Activated CD8-positive, alpha-beta memory T cell treated with anti-CD3 and anti-CD28 coated beads for 48 hours (primary cell): ENCODE results near the gene IRAK3.
"Not testable (repeated sequence)": the region's sequence is repeated elsewhere in the genome, so short reads cannot be mapped to it uniquely, and the experiment has no call there.

Experiments used
- DNase-seq, 3 experiments: peaks; one replicate each; pipeline ENCODE4 v3.0.0-alpha.2; 2020; ENCODE audit warnings: low read depth in 2 of 3, low spot score in 2 of 3

The IRAK3 gene

GRCh38 chr12:66211573-66211972, 22.6 kb downstream of the IRAK3 start:
- not testable (repeated sequence) for DNase-seq

- not testable (repeated sequence) for DNase-seq
These were observed 24.0 kb downstream of the IRAK3 start for GRCh38 chr12:66213011-66213410.

- no peak for DNase-seq
These were observed 28.4 kb downstream of the IRAK3 start for GRCh38 chr12:66217342-66217917.

- DNase-seq: no peak
These were observed 39.4 kb downstream of the IRAK3 start for GRCh38 chr12:66228462-66228861.

GRCh38 chr12:66232263-66232662, 43.2 kb downstream of the IRAK3 start:
- DNase-seq: no peak

GRCh38 chr12:66234037-66234693, 45.2 kb downstream of the IRAK3 start:
- DNase-seq: not testable (repeated sequence)

- peak in 2 of 3 experiments; percentile 7 to 10 for DNase-seq
These were observed 46.0 kb downstream of the IRAK3 start for GRCh38 chr12:66234773-66235625.

- DNase-seq: no peak
These were observed 46.7 kb downstream of the IRAK3 start for GRCh38 chr12:66235626-66236281.

- DNase-seq: not testable (repeated sequence)
These were observed 47.3 kb downstream of the IRAK3 start for GRCh38 chr12:66236282-66236675.

- DNase-seq: no peak
These were observed 48.0 kb downstream of the IRAK3 start for GRCh38 chr12:66236969-66237368.

- DNase-seq: no peak
These were observed 48.6 kb downstream of the IRAK3 start for GRCh38 chr12:66237505-66238175.

- no peak for DNase-seq
These were observed 50.3 kb downstream of the IRAK3 start for GRCh38 chr12:66239295-66239694.

GRCh38 chr12:66240096-66240820, 51.2 kb downstream of the IRAK3 start:
- DNase-seq: no peak

GRCh38 chr12:66241061-66242043, 52.3 kb downstream of the IRAK3 start:
- DNase-seq: no peak

- DNase-seq: no peak
These were observed 53.3 kb downstream of the IRAK3 start for GRCh38 chr12:66242311-66242710.

GRCh38 chr12:66243911-66244310, 54.9 kb downstream of the IRAK3 start:
- no peak for DNase-seq

- DNase-seq: no peak
These were observed 55.4 kb downstream of the IRAK3 start for GRCh38 chr12:66244446-66244845.

- DNase-seq: no peak
These were observed 58.7 kb downstream of the IRAK3 start for GRCh38 chr12:66247741-66248140.

GRCh38 chr12:66251049-66251448, 62.0 kb downstream of the IRAK3 start:
- no peak for DNase-seq
